NCI-H128 (cell line): ENCODE measurements around the gene CCDC185.

Experiments
- DNase-seq: peaks from one replicate; lab custom pipeline; 2025; ENCODE audit not compliant: unreplicated experiment; lab: John Stamatoyannopoulos, UW

CCDC185 gene

GRCh38 chr1:223429821-223430220, 36.6 kb downstream of the CCDC185 start:
- no peak for DNase-seq

DNA sequence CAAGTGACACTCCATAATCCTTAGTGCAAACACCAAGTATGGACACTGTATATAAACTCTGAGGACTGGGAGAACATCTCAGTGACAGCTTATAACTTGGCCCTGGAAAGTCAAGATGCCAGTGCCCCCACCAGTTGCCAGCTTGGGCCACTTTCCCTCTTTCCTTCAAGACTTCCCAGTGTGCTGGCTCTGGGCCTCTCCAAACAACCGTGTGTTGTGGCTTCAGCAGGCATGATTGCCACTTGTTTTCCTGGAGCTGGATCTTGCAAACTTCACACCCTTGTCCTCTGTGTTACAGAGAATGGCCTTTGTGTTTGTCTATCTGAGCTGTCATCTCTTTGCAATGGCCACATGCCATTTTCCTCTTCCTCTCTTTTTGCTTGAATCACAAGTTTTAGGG, 37.0 kb downstream of the CCDC185 start:
- no peak for DNase-seq

GRCh38 chr1:223437151-223437550, 43.9 kb downstream of the CCDC185 start:
- DNase-seq, result no peak

GRCh38 chr1:223443397-223443796, 50.2 kb downstream of the CCDC185 start:
- DNase-seq, result no peak

GRCh38 chr1:223444411-223444810, 51.2 kb downstream of the CCDC185 start:
- no peak for DNase-seq
